ENCODE measurements around the gene OR1A2. TPM values are rescaled to one million over a fixed set of nuclear protein-coding genes. Genes with fewer than 3 reads are reported as not detected.
"Not testable (repeated sequence)": the region's sequence is repeated elsewhere in the genome, so short reads cannot be mapped to it uniquely, and the experiment has no call there.

OR1A2 gene
- total and polyA plus RNA-seq, 7 donors: not detected

DNA sequence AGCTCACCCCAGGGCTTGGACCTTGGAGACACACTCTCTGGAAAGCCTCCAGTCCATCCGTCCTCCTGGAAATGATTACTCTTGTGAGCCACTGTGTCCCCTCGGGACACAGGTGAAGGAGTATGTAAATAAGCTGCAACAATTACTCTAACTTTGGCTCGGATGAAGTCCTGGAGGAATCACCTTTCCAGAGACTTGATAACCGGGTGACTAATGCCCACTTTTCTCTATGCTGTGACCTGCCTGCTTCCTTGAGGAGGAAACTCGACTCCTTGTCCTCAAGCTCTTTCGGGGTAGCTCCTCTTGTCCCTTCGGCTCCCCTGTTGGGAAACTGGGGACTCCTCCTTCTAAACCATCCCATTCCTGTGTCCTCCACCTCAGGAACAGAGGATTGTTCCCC lies 10.0 kb downstream of the OR1A2 start, which contains the start of gene OR1A1:
Gene OR1A1, plus strand, starts transcription at position 301 of the 400 bp plus-strand sequence. CDS start 7,954 bp downstream, outside the sequence.
- Histone ChIP-seq H3K4me3 (no peak within 1 kb of the TSS), H3K27me3 (no peaks in the 10 kb centered on the region), H3K4me1 (no peaks in the 10 kb centered on the region), H3K27ac (no peak within 1 kb of the TSS), H3K36me3 (no peaks in the 10 kb centered on the region), H3K9me3 (peaks cover 0 to 3% (median 0%) of the 10 kb centered on the region in 4 donors)
- WGBS, 2 donors: 59 to 75% methylated on average over 7 of the region's 7 CpGs
- TF ChIP-seq, protein P1, sequence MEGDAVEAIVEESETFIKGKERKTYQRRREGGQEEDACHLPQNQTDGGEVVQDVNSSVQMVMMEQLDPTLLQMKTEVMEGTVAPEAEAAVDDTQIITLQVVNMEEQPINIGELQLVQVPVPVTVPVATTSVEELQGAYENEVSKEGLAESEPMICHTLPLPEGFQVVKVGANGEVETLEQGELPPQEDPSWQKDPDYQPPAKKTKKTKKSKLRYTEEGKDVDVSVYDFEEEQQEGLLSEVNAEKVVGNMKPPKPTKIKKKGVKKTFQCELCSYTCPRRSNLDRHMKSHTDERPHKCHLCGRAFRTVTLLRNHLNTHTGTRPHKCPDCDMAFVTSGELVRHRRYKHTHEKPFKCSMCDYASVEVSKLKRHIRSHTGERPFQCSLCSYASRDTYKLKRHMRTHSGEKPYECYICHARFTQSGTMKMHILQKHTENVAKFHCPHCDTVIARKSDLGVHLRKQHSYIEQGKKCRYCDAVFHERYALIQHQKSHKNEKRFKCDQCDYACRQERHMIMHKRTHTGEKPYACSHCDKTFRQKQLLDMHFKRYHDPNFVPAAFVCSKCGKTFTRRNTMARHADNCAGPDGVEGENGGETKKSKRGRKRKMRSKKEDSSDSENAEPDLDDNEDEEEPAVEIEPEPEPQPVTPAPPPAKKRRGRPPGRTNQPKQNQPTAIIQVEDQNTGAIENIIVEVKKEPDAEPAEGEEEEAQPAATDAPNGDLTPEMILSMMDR (IDR thresholded peaks at IDR 0.05): no peak
- TF ChIP-seq EP300 (IDR thresholded peaks at IDR 0.05) (no peak), POLR2A (IDR thresholded peaks at IDR 0.05) (no peak), POLR2AphosphoS5 (IDR thresholded peaks at IDR 0.05) (no peak)
- DNase-seq: no peak
- intact Hi-C loops (cut with DNase I): no loop called here

DNA sequence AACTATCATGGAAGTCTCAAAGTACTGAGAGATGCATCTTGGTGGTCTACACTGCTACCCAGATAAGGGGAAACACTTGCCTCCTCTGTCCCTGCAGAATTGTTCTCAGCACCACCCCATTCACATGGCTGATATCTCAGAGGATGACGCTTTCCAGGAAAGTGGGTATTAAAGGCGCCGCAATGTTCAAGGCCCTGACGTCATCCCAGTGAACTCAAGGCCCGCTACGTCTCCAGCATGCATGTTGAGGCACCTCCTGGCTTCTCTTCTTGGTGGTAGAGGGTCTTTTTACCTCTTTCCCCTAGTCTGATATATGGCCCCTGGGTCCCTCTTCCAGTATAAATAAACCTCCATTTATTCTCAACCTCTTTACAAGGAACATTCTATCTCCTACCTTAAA lies 11.2 kb downstream of the OR1A2 start:
- Histone ChIP-seq H3K4me1 (no peaks in the 10 kb centered on the region), H3K4me3 (no peak overlapping the region), H3K9me3 (peaks cover 0 to 2% (median 0%) of the 10 kb centered on the region in 4 donors), H3K27me3 (no peaks in the 10 kb centered on the region), H3K36me3 (no peaks in the 10 kb centered on the region), H3K27ac (no peak overlapping the region)
- intact Hi-C loops (cut with DNase I): no loop called here
- DNase-seq: no peak
- WGBS, 2 donors: 94% methylated on average over 6 of the region's 6 CpGs
- TF ChIP-seq POLR2A (IDR thresholded peaks at IDR 0.05) (no peak), EP300 (IDR thresholded peaks at IDR 0.05) (no peak), POLR2AphosphoS5 (IDR thresholded peaks at IDR 0.05) (no peak)
- TF ChIP-seq, protein P1 (IDR thresholded peaks at IDR 0.05): no peak

DNA sequence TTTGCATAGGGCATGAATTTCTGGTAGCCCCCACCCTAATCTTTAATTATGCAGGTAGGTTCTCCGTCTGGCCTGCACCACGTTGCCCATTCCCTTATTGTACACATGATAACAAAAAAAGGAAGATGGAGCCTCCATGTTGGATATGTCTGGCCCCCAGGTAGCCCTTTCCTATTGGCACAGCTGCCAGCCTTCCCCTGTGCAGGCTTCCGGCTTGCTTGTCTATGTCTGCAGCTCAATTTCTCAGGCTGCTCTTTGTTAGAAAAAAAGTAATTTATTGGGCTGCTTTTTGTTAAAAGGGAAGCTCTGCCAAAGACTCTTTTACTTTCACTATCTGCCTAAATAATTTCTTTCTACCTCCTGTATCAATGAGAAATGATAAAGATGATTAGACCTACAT lies 15.7 kb downstream of the OR1A2 start:
- intact Hi-C loops (cut with DNase I): no loop called here
- WGBS, 2 donors: 79% methylated on average over 3 of the region's 3 CpGs

DNA sequence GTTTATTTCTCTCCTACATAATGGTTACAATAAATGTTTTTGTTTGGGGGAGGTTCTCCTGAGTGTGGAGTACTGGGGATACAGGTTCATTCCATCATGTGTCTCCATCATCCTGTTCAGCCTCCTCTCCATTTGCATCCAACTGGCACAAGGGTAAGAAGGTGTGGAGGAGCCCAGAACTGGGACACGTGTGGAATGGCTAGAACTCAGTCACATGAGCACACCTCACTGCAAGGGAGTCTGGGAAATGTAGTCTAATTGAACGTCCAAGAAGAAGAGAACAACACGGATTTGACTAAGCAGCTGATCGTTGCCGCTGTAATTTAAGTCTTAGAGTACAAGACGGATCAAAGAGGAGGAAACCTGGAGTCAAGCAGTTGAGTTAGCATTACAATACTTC lies 16.3 kb downstream of the OR1A2 start:
- Histone ChIP-seq H3K9me3 (no peaks in the 10 kb centered on the region), H3K27me3 (no peaks in the 10 kb centered on the region), H3K4me3 (no peak overlapping the region), H3K27ac (no peak overlapping the region), H3K4me1 (no peaks in the 10 kb centered on the region), H3K36me3 (no peaks in the 10 kb centered on the region)
- intact Hi-C loops (cut with DNase I): no loop called here
- TF ChIP-seq EP300 (IDR thresholded peaks at IDR 0.05) (no peak), POLR2AphosphoS5 (IDR thresholded peaks at IDR 0.05) (no peak), POLR2A (IDR thresholded peaks at IDR 0.05) (no peak)
- TF ChIP-seq, protein P1 (IDR thresholded peaks at IDR 0.05): no peak
- 61 to 68% methylated on average over 6 of the region's 6 CpGs for WGBS, 2 donors
- DNase-seq: no peak

More for the DNA sequence above, 15.7 kb downstream of the OR1A2 start:
- no peak for DNase-seq
- Histone ChIP-seq H3K36me3 (no peaks in the 10 kb centered on the region), H3K4me1 (no peaks in the 10 kb centered on the region), H3K9me3 (no peaks in the 10 kb centered on the region), H3K27ac (no peak overlapping the region), H3K4me3 (no peak overlapping the region), H3K27me3 (no peaks in the 10 kb centered on the region)
- TF ChIP-seq POLR2A (IDR thresholded peaks at IDR 0.05): no peak
- no peak for TF ChIP-seq POLR2AphosphoS5 (IDR thresholded peaks at IDR 0.05)

DNA sequence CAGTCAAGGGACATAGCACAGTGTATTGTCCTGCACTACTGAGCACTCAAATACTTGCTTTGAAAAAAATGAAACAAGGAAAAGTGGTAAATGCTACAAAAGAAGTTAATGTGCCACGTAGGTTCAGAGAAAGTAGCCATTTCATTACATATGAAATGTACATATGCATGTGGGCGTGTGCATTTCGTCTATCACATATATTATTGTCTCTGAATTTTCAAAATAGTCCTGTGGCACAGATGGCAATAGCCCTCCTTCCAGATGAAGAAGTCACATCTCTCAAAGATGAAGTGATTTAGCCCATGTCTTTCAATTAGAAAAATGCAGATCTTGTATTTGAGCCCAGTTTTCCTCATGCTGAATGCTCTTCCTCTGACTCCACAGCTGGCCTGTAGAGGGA lies 22.7 kb downstream of the OR1A2 start:
- H3K36me3 ChIP-seq; H3K27me3 ChIP-seq; H3K4me1 ChIP-seq; H3K4me3 ChIP-seq; intact Hi-C loops (cut with DNase I); H3K27ac ChIP-seq; DNase-seq; H3K9me3 ChIP-seq: not testable (repeated sequence)
- WGBS, 2 donors: 58 to 74% methylated on average over 3 of the region's 3 CpGs

DNA sequence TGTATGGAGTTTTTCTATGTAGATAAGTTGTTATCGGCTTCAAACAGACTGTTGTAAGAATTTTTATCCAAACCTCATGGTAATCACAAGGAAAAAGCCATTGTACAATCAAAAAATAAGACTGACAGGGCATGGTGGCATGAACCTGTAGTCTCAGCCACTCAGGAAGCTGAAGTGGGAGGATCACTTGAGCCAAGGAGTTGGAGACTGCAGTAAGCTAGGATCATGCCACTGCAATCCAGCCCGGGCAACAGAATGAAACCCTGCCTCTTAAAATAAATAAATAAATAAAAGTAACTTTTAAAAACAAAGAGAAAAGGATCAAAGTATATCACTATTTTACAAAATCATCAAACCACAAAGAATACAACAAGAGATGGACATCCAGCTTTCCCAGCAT lies 24.5 kb downstream of the OR1A2 start:
- no peak overlapping the region for H3K27ac ChIP-seq
- H3K36me3 ChIP-seq: no peaks in the 10 kb centered on the region
- no peak for DNase-seq
- intact Hi-C loops (cut with DNase I): no loop called here
- H3K9me3 ChIP-seq: no peaks in the 10 kb centered on the region
- no peaks in the 10 kb centered on the region for H3K27me3 ChIP-seq
- H3K4me3 ChIP-seq: no peak overlapping the region
- no peaks in the 10 kb centered on the region for H3K4me1 ChIP-seq
- no peak for TF ChIP-seq EP300 (IDR thresholded peaks at IDR 0.05)
- TF ChIP-seq, protein P1 (IDR thresholded peaks at IDR 0.05): no peak
- no peak for TF ChIP-seq POLR2A (IDR thresholded peaks at IDR 0.05)
- no peak for TF ChIP-seq POLR2AphosphoS5 (IDR thresholded peaks at IDR 0.05)
- WGBS, 2 donors: 87 to 93% methylated on average over 2 of the region's 2 CpGs

Data from sigmoid colon (tissue), 7 donors.